Testis (tissue), 3 donors: ENCODE measurements around the gene TSPAN14. TPM values are rescaled to one million over a fixed set of nuclear protein-coding genes. Genes with fewer than 3 reads are reported as not detected.

ENCODE experiments used
- DNase-seq: peaks from one replicate; pipeline ENCODE4 v3.0.0-alpha.2; 2019
- H3K27ac ChIP-seq, 2 donors: fragments of 200-600 bp; sonication (generic); one replicate each; pipeline ENCODE4 v1.5.1; 2019
- H3K27me3 ChIP-seq: fragments of 200-600 bp; sonication (generic); one replicate; pipeline ENCODE4 v1.5.1; 2019
- H3K36me3 ChIP-seq: fragments of 200-600 bp; sonication (generic); one replicate; pipeline ENCODE4 v1.5.1; 2017; ENCODE audit warnings: low read depth; ENCODE audit errors: missing control alignments
- H3K4me1 ChIP-seq: fragments of 200-600 bp; sonication (generic); one replicate; pipeline ENCODE4 v1.5.1; 2019
- H3K4me3 ChIP-seq, 2 donors: fragments of 200-600 bp; sonication (generic); one replicate each; pipeline ENCODE4 v1.5.1; 2017 to 2019
- H3K9me3 ChIP-seq: fragments of 200-600 bp; sonication (generic); one replicate; pipeline ENCODE4 v1.5.1; 2017
- CTCF ChIP-seq, 3 experiments: fragments of 450-650 bp in 2 of 3; fragments of 200-600 bp in 1 of 3; sonication (generic) in 1 of 3; IDR thresholded peaks; one replicate each; pipeline ENCODE4 v1.5.1; 2016 to 2019; ENCODE audit warnings: antibody characterized with exemption in 3 of 3, mild to moderate bottlenecking in 2 of 3, moderate library complexity in 1 of 3
- POLR2A ChIP-seq: fragments of 450-650 bp; IDR thresholded peaks from one replicate; pipeline ENCODE4 v1.6.1; 2017; ENCODE audit warnings: antibody characterized with exemption, mild to moderate bottlenecking, moderate library complexity
- WGBS, 2 donors: methylation state at CpG; one replicate each; pipeline ENCODE4 v1.1.5; 2018; 5-methylcytosine and 5-hydroxymethylcytosine counted together
- intact Hi-C: fragments of 100-400 bp; cut with DNase I; formaldehyde crosslinking; loops from one replicate; pipeline ENCODE4 v1.15.1; 2023; ENCODE audit warnings: low total_unique reads
- polyA plus RNA-seq: library from polyadenylated mRNA; stranded (reverse); fragments of 350-450 nt; fragmentation: Illumina TruSeq; extraction: RNeasy Lipid Tissue Mini Kit (QIAGEN cat#74804); gene quantifications from one replicate; pipeline ENCODE4 v1.2.3, GENCODE V29; 2014; ENCODE audit warnings: low read depth, low replicate concordance; ENCODE audit not compliant: insufficient read depth
- total RNA-seq, 2 donors: library from RNA; depleted of rRNA; stranded (reverse); fragments of >200 nt; gene quantifications; one replicate each; pipeline ENCODE4 v1.2.3, GENCODE V29; 2016

TSPAN14 gene
- total and polyA plus RNA-seq, 3 donors from 2014 or later, result 59.1 to 64.6 (median 61.4) TPM

- Histone ChIP-seq H3K4me3 (peak overlapping the region; percentile 39 to 58), H3K36me3 (no peaks in the 10 kb centered on the region), H3K4me1 (no peaks in the 10 kb centered on the region), H3K27ac (peak overlapping the region; percentile 45 to 51), H3K27me3 (no peaks in the 10 kb centered on the region), H3K9me3 (no peaks in the 10 kb centered on the region)
- TF ChIP-seq CTCF (IDR thresholded peaks at IDR 0.05) (peak in 2 of 3 experiments; percentile 40 to 50), POLR2A (no peak)
- DNase-seq, result peak; percentile 72
- intact Hi-C loops, result no loop called here
- 25 to 36% methylated on average over 14 to 50 of the region's 50 CpGs for WGBS, 2 donors
These were observed 81.7 kb downstream of the TSPAN14 start for GRCh38 chr10:80535671-80536360.

GRCh38 chr10:80536361-80536835 is 82.3 kb downstream of the TSPAN14 start:
- intact Hi-C loops, result no loop called here
- Histone ChIP-seq H3K9me3 (no peaks in the 10 kb centered on the region), H3K36me3 (no peaks in the 10 kb centered on the region), H3K27me3 (no peaks in the 10 kb centered on the region), H3K27ac (peak overlapping the region; percentile 45 to 51), H3K4me3 (peak overlapping the region; percentile 39 to 58), H3K4me1 (no peaks in the 10 kb centered on the region)
- 79 to 84% methylated on average over 10 to 17 of the region's 17 CpGs for WGBS, 2 donors
- no peak for DNase-seq
- TF ChIP-seq POLR2A (no peak), CTCF (IDR thresholded peaks at IDR 0.05) (no peak)

- H3K9me3 ChIP-seq, result no peaks in the 10 kb centered on the region
- no peak overlapping the region for H3K4me3 ChIP-seq
- no peak for TF ChIP-seq POLR2A
- TF ChIP-seq CTCF (IDR thresholded peaks at IDR 0.05), result no peak
- DNase-seq, result no peak
- H3K4me1 ChIP-seq, result no peaks in the 10 kb centered on the region
- intact Hi-C loops, result no loop called here
- WGBS, 2 donors, result 56 to 64% methylated on average over 8 of the region's 8 CpGs
- H3K27me3 ChIP-seq, result no peaks in the 10 kb centered on the region
- H3K27ac ChIP-seq, result no peak overlapping the region
- no peaks in the 10 kb centered on the region for H3K36me3 ChIP-seq
These were observed 83.1 kb downstream of the TSPAN14 start for GRCh38 chr10:80537086-80537735.

GRCh38 chr10:80537736-80538480 is 83.8 kb downstream of the TSPAN14 start, which contains the start of gene SH2D4B:
Gene SH2D4B, plus strand, starts transcription at chr10:80537902. Its CDS starts 430 bp downstream, at chr10:80538332.
- intact Hi-C loops, result no loop called here
- Histone ChIP-seq H3K27ac (no peak within 1 kb of the TSS), H3K4me1 (no peaks in the 10 kb centered on the region), H3K9me3 (no peaks in the 10 kb centered on the region), H3K4me3 (no peak within 1 kb of the TSS), H3K27me3 (no peaks in the 10 kb centered on the region), H3K36me3 (no peaks in the 10 kb centered on the region)
- 92 to 96% methylated on average over 13 to 18 of the region's 19 CpGs for WGBS, 2 donors
- TF ChIP-seq CTCF (IDR thresholded peaks at IDR 0.05), result no peak
- TF ChIP-seq POLR2A, result no peak
- DNase-seq, result no peak
